ENCODE measurements around the gene CKS1B.

CKS1B gene

DNA sequence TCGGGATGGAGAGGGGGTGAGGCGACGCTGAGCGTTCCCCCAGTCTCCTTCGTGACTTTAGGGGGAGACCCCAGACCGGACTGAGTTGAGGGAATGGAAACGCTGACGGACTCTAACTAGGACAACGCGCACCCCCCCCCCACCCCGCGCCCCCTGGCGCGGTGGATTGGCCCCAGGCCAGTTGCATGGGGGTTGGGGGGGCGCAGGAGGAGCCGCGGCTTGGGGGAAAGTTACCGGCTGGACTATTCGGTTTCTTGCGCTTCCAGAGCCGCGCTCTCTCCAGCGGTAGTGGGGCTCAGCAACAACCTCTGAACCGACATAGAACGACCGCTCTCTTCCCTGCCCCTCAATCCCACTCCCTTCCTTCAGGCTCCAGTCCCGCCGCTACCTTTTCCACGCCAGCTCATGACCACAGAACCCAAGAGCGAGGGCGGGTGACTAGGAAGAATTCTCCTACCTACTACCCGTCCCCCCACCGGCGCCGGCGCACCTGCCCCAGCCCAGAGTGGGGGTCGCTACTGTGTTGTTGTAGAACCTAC is 28.8 kb downstream of the CKS1B start:
- peak; percentile 78 for DNase-seq

DNA sequence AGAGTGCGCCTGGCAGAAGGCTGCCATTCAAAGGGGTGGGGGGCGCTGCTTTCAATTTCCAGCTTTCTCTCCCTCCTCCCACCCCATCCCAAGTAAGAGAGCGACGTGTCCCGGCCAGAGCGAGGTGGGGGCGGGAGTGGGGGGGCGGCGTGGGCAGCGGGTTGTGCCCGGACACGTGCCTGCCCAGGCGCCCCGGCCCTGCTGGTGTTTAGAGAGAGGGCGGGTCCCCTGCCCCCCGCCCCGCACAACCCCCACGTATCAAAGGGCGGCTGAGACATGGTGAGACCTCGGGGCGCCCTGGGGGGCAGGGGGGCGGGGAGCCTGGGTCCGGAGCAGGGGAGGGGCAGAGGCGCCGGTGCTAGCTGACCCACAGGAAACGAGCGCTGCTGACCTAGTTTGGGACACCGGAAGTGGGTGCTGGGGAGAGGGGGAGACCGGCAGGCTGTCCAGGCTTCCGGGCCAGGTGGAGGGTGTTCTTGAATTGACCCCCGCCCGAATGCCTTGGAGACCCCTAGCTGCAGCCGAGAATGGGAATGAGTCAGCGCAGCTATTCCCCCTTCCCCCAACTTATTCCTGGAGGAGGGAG is 29.4 kb downstream of the CKS1B start:
- peak; percentile 75 for DNase-seq

DNA sequence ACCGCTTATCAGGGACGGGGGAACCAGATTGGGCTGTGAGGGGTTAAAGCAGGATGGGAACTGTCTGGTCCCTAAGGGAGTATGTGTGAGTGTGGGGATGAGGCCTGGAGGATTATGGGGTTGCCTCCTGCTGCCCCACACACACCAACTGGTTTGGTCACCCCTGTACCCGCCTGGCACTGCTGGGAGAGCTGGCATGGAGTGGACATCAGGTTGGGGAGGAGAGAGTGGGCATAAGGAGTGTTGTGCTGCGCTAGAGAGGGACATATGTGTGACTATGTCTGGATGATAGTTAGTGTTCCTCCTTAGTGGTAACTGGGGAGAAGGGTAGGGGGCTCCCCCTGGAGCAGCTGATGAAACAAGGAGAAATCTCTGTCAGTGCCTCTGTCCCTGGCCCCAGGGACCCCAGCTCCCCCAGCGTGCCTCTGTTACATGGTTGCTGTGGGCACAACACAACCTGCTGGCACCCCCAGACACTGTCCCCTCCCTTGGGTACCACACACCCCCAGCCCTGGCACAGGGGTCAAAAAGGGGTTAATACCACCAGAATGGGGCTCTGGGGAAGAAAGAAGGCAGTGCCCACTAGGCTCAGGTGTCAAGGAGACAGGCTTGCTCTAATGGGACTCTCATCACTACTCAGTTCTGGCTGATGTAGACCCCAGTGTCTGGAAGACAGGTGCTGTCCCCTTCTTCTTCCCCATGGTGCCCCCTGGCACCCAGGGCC is 30.0 kb downstream of the CKS1B start:
- no peak for DNase-seq

DNA sequence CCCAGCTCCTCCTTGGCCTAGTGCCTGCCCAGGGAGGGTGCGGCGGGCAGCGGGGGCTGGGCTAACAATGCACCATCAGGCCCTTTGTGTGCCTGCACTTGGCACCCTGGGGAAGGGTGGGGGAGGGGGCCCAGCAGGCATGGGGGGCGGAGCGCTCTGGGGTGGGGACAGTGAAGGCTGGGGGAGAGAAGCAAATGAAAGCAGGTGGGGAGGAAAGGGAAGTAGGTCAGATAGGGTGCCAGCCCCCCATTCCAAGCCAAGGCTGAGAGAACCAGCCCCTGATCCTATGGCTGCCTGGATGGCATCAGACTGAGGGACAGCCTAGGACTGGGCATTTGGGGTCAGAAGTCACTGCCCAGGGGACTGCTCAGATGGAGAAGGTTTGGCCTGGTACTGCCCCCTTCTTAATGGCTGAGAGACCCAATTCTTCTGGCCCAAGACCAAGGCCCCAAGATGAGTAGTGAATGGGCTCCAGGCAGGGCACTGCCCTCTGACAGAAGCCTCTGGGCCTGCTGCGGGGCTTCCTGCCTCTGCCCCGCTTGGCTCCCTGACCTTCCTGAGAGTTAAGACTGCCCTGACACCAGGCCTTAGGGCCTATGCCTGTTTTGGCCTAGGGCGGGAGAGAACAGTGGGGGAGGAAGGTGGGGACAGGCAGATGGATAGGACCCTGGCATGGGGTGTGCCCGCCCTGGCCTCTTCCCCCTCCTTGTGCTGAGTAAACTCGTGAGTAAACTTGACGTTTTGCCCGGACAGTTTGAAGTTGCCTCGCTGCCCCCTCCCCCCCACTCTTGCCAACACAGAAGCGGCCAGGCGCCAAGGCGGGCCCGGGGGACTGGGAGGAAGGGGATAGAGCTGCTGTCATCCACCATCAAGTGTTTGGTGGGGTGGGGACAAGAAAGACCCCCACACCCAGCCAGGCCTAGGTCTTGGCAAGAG is 30.9 kb downstream of the CKS1B start:
- DNase-seq: peak; percentile 79

- peak; percentile 71 for DNase-seq
Measured at GRCh38 chr1:155006601-155007101, 32.2 kb downstream of the CKS1B start.

DNA sequence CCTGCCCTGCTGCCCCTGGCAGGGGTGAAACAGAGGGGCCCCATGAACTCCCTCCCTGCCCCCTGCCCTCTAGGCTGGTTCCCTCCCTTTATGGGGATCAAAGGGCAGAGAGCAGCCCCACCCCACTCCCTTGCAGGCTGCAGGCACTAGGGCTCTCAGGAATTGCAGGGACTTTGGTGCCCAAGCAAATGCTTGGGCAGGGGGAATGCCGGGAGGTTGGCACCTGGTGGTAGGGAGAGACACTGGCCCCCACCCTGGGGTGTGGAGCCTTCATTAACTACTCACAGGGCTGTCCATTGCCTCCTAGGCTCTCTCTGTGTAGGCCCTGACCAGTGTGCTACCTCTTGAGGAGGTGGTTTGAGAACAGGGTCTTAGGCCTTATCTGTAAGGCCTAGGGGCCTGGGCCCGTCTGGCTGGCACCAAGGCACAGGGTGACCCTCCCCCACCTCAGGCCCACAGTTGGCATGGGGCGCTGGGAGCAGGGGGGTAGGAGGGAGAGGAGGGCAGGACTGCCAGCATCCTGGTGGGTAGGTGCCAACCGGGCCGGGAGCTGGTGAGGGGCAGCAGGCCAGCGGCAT is 32.9 kb downstream of the CKS1B start:
- no peak for DNase-seq

GRCh38 chr1:155008015-155008941 is 33.8 kb downstream of the CKS1B start:
- peak; percentile 83 for DNase-seq

DNA sequence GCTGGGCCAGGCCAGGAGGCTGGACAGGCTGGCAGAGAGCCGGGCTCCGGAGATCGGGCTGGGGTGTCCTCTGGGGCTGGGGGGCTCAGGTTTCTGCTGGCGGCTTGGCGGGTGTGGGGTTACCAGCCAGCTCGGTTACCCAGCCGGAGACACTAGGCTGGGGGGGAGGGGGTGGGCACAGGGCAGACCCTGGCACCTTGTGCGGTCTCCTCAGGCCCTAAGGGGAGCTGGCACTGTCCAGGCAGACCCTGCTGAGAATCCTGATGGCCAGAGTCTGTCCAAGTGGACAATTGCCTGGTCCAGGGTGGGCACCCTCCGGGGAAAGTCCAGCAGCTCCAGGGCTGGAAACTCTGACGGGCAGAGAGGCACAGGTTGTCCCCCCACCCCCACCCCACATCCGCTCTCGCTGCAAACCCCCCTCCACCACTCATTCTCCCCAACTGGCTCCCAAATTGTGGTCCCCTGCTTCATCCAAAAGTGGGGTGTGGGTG is 34.8 kb downstream of the CKS1B start:
- DNase-seq: peak; percentile 78

DNA sequence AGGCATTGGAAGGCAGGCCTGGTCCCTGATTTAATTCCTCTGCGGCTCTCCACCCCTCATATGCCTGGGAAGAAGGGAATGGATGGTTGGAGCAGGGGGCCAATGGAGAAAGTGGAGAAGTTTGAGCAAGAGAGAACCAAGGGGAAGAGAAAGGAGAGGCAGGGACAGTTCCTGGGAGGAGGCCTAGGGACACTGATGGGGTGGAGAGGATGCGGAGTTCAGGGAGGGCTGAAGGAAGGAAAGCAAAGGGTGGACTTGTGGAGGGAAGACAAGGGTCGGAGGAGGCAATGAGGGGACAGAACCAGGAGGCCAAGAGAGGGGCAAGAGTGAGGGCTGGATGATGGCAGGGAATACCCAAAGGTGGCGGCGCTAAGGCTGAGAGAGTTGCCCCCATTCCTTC is 35.3 kb downstream of the CKS1B start:
- no peak for DNase-seq

DNA sequence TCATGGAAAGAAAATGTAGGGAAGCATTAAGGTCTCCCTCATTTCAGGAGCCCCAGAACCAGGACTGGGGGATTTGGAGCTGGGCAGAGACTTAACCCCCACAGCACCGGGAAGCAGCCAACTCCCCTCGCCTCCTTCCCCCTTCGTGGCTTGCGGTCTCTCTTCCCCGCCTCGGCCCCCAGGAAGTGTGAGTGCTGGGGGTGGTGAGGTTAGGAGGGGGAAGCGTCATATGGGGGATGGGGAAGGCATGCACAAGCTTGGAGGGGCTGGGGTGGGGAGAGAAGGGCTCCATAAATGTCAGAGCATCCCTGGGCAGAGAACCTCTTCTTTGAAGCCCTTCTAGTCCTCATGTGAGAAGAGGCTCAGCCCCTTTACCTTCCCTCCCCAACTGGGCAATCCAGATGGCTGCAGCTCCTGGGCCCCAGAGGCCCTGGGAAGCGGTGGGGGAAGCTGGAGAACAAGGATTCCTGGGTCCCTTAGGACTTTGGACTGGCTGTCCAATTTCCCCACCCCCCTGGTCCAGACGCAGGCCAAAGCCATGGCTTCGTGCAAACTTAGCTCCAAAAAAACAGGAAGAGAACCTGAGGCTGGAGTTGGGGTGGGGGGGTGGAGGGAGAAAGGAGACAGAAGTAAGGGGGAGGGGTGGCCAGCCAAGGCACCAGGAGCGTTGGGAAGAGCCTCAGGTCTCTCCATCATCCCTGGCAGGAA is 35.9 kb downstream of the CKS1B start:
- DNase-seq: peak; percentile 75

DNA sequence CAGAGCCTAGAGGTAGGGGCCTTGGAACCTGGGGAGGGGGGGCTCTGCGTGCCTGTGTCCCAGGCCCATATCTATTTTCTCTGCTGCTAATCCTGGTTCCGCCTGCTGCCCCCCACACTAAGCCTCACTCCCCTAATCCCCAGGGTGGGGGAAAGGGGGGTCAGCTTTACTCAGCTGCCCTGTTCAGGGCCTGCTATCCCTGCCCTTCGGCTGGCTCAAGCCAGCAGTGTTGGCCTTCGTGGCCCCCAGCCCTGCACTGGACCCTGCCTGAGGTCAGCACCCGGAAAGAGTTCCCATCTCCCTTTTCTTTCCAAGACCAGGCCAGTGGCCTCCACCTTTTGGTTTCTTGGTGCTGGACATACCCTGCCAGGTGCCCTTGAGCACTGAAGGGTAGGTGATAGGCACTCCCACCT is 36.5 kb downstream of the CKS1B start:
- DNase-seq: no peak

DNA sequence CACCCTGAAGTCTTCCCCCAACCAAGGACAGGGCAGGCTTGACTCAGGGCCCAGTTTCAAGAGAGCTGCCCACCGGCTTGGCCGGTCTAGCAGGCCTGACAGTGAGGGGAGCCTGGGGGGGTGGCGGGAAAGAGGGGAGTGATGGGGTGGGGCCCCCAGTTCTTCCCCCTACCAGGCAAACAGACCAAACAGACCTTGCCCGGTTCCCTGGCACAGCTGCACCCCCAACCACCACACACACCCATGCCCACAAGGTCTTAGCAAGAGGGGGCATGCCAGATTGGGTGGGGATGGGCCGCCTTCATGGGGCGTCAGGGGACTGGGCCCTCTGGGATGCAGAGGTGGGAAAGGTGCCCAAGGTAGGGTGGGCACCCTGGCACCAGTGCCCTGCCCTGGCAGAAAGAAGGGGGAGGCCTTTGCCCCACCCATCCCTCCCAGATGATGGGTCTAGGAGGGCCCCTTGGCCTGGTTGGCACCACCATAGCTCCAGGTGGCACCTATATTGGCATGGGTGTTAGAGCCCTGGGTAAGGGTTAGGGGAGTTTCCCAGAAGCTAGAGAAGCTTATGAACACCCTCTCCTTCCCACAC is 37.0 kb downstream of the CKS1B start:
- no peak for DNase-seq

GRCh38 chr1:155012026-155012546 is 37.6 kb downstream of the CKS1B start:
- DNase-seq: peak; percentile 80

DNA sequence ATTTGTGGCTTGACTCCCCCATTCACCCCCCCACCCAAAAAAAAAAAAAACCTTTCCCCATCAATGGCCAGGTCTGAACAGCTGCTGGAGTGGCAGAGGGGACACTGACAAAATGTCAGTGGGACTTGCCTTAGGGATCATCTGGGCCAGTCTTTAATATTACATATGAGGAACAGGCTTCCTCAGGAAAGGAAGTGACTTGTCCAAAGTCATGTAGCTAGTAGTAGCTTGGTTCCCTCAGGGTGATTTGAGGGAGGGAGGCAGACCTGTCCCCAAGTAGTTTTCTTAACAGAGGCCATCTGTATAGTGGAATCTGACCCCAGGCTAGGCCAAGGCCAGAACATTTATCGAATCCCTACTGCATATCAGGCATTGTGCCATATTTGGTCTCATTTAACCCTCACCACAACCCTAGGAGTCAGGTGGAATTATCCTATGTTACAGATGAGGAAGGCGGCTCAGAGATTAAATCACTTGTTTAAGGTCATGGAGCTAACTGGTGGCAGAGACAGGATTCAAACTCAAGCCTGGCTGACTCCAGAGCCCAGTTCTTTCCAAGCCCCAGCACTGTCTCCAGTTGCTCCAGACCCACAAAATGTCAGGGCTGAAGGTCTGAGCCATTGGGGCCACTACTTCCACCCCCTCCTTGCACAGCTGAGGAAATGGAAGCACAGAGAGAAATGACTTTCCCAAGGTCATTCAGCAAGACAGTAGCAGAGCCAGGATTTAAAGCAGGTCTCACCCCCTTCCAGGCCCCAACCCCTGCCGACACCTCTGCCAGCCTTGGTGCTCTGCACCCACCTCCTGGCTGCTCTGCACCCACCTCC is 38.5 kb downstream of the CKS1B start:
- DNase-seq: no peak

- DNase-seq: peak; percentile 82
Measured at GRCh38 chr1:155013632-155014031, 39.2 kb downstream of the CKS1B start.

DNA sequence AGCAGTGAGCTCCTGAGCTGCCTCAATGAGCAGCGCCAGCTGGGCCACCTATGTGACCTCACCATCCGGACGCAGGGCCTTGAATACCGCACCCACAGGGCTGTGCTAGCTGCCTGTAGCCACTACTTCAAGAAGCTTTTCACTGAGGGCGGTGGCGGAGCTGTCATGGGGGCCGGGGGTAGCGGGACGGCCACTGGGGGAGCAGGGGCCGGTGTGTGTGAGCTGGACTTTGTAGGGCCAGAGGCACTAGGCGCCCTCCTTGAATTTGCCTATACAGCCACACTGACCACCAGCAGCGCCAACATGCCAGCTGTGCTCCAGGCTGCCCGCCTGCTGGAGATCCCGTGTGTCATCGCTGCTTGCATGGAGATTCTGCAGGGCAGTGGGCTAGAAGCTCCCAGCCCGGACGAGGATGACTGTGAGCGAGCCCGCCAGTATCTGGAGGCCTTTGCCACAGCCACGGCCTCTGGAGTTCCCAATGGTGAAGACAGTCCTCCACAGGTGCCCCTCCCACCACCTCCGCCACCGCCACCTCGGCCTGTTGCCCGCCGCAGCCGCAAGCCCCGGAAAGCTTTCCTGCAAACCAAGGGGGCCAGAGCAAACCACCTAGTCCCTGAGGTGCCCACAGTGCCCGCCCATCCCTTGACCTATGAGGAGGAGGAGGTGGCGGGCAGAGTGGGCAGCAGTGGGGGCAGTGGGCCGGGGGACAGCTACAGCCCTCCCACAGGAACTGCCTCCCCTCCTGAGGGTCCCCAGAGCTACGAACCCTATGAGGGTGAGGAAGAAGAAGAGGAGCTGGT is 40.4 kb downstream of the CKS1B start:
- no peak for DNase-seq

DNA sequence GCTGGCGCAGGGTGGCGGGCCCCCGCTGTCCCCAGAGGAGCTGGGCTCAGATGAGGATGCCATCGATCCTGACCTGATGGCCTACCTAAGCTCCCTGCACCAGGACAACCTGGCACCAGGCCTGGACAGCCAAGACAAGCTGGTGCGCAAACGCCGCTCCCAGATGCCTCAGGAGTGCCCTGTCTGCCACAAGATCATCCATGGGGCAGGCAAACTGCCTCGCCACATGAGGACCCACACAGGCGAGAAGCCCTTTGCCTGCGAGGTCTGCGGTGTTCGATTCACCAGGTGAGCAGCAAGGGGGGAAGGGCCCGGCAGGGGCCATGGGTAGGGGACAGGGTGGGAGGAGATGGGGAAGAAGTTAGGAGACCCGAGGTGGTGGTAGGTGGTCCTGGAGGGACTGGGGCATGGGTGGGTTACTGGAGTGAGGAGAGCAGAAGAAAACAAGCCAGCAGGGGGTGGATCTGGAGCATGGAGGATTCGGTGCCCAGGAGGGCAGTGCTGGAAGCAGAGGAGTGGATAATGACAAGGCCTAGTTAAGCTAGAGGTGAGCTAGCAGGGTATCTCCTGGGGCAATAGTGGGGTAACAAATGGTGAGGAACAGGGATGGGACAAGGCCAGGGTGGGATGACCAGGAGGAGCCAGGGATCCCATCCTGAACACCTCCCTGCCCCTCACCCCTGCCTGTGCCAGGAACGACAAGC is 41.2 kb downstream of the CKS1B start:
- no peak for DNase-seq

Measured in activated effector memory CD4-positive, alpha-beta T cell treated with anti-CD3 and anti-CD28 coated beads, Interleukin-2, amount 50 U/mL, for 16 hours (primary cell).